GM21447 (cell line): ENCODE measurements around the gene FOXK2.

Source experiments
- ATAC-seq: cut with Tn5 transposase; IDR thresholded peaks from one replicate; pipeline ENCODE4 v1.9.1; 2021; ENCODE audit not compliant: unreplicated experiment

FOXK2 gene

GRCh38 chr17:82518826-82519810 is at the start of gene FOXK2:
Gene FOXK2, plus strand, starts transcription at chr17:82519732. Its CDS starts 157 bp downstream, at chr17:82519889.
- ATAC-seq, result peak; percentile 93

GRCh38 chr17:82470065-82470464 is 49.5 kb upstream of the FOXK2 start:
- no peak for ATAC-seq

DNA sequence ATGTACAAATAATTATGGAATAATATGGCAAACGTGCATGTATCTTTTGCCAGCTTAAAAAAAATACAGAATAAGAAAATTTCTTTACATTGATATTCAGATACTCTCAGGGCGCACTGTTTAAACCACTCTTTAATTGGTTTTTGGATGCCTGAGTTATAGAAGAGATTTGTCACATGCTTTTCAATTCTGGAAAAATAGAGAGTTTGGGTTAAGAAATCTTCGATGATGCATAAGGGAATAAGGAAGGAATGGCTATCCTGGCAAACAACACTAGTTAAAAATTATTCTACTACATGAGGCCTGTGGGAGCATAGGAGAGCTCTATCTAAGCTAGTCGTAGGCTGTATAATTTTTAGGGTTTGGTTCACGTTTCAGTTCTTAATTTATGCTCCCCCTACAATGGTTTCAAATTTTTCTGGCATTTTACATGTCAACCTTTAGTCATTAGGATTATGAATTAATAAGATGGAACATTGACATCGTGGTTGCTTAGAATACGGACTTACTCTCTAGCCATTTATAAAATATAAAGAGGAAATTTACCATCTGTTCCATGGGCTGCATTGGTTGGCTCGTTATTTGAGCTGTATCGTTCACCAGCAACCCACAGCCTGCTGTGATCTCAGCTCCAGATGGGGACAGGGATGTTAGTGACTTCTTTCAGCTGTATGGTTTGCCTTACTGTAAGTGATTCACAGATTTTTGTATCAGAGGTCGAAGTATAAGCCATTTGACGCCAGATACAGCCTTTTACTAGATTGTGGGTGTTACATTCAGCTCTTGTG is 45.1 kb upstream of the FOXK2 start:
- no peak for ATAC-seq

GRCh38 chr17:82475458-82475857 is 44.1 kb upstream of the FOXK2 start:
- ATAC-seq, result no peak

DNA sequence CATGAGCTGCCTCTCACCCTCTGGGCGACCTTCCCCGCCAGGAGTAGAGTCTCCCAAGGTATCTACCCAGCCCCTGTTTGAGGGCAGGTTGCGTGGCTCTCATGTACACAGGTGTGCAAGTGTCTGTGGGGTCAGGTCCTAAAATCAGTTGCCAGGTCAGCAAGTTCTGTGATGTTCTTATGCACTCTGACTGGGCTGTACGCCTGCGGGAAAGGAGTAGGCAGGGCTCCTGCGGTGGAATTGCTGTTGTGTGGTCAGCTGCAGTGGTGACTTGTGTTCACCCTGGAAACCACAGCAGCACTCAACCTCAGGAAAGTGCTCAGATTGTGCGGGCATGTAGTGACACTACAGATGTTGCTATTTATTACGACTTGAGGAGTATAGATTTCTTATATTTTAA is 41.6 kb upstream of the FOXK2 start:
- no peak for ATAC-seq

GRCh38 chr17:82479602-82480001 is 39.9 kb upstream of the FOXK2 start:
- no peak for ATAC-seq

- no peak for ATAC-seq
Measured at GRCh38 chr17:82480318-82480717, 39.2 kb upstream of the FOXK2 start.

DNA sequence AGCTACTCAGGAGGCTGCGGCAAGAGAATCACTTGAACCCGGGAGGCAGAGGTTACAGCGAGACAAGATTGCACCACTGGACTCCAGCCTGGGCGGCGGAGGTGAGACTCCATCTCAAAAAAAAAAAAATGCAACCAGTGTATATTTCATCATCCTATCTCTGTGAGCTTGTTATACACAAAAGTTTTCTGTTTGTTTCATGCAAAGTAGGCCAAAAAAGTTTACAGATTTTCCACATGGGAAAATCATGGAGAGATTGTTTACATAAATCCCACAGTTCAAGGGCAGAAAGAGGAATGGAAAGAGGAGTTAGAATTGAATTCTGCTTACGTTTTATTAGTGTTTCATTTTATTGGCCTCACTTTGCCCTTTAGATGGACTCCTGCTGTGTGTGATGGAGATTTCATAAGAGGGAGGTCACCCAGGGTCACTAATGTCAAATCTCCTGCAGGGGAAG is 36.3 kb upstream of the FOXK2 start:
- ATAC-seq, result no peak

DNA sequence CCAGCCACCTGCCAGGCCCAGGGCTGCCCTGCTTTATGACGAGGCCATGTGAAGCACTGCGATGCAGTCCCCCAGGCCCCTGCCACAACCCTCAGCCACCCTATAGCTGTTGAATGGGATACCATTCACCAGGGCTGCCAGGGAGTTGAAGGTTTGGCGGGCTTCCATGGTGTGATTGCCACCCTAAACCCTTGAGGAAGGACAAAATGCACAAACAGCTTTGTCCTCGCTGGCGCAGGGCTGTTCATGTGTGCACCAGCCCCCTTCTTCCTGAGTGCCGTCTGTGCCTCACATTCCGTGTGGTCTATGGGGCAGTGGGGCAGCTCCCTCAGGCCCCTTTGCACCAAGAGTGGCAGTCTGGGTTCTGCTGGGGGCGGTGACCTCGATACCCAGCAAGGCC is 35.7 kb upstream of the FOXK2 start:
- ATAC-seq, result no peak

DNA sequence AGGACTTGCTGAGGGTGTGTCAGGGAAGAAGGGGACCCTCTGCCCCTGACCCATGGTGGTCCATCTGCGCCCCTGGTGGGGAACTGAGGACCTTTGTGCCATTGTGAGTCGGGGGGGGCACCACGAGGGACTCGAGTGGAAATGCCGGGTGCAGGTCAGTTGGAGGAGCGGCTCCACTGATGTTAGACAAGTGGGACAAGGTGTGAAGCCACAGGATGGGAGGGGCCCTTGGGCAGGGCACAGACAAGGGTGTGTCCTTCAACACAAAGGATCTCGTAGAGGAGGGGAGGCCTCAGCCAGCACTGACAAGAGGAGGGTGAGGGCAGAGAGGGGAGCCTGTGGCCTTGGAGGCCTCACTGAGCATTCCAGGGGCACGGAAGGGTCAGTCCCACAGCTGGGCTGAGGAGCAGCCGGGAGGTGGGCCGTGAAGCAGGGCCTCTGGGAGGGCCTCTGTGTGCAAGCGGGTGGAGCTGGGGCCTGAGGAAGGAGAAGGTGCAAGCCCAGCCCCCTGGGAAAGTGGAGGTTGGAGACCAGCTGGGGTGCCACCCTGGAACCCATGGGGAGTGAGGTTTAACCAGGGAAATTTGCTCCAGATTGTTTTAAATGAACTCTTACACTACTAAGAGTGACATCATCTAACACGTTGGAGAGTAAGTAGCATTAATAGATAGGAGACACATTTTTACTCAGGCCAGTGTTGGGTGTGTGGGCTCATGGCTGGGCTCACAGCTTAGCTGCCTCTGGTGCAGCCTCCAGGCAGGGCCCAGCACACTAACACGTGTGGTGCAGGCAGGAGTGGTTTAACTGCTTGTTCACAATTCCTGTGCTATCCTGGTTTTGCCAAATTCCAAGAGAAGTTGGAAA is 33.1 kb upstream of the FOXK2 start:
- ATAC-seq, result no peak

- no peak for ATAC-seq
Measured at GRCh38 chr17:82487910-82488309, 31.6 kb upstream of the FOXK2 start.

GRCh38 chr17:82489117-82489516 is 30.4 kb upstream of the FOXK2 start:
- ATAC-seq, result no peak

GRCh38 chr17:82489851-82490511 is 29.6 kb upstream of the FOXK2 start:
- ATAC-seq, result no peak

DNA sequence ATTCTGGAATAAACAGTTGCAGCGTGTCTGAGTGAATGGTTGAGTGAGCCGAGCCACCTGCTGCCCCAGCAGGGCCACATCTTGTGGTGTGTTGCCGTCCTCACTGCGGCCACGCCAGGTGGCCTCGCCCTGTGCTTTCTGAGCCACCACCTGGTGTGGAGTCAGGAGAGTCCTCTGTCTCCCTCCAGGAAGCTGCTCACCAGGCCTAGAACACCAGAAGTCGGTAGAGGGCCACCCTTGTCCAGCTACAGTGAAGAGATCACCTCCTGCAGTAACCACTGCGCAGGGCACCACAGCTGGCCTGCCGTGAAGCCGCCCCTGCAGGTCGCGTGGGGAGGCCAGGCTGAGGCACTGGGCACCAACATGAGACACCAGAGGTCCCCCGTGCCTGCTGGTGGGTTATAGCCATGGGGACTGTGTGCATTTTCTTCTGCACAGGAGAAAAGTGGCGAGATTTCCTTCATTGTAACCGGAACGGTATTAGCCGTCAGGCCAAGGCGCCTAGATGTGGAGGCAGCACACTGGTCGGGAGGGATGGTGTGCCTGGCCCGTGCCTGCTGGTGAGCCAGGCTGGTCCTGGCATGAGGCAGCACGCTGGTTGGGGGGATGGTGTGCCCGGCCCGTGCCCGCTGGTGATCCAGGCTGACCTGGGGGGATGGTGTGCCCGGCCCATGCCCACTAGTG is 28.9 kb upstream of the FOXK2 start:
- ATAC-seq, result no peak

GRCh38 chr17:82491196-82491530 is 28.4 kb upstream of the FOXK2 start:
- no peak for ATAC-seq

- no peak for ATAC-seq
Measured at GRCh38 chr17:82491533-82491932, 28.0 kb upstream of the FOXK2 start.

DNA sequence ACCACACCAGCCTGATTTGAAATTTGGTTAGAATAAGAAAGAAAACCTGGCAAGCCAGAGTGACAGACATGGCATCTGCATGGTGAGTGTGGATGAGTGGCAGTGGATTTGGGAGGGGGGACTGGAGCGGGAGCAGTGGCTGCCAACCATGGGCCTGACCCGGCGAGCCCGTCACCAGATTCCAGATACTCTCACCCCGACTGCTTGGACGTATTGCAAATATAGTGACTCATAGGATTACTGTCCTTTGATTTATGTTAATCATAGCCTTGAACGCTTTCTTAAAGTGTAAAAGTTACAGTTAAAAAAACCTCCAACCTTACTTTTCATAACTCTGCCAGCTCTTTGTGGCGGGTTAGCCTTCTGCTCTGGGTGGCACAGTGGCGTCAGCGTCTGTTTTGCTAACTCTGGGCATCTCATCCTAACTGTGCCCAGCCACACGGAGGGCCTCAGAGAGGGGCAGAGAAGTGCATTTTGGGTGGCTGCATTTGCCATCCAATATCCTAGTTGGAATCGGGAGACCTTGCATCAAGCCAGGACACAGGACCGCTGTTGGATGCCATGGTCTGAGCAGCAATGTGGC is 26.8 kb upstream of the FOXK2 start:
- no peak for ATAC-seq

DNA sequence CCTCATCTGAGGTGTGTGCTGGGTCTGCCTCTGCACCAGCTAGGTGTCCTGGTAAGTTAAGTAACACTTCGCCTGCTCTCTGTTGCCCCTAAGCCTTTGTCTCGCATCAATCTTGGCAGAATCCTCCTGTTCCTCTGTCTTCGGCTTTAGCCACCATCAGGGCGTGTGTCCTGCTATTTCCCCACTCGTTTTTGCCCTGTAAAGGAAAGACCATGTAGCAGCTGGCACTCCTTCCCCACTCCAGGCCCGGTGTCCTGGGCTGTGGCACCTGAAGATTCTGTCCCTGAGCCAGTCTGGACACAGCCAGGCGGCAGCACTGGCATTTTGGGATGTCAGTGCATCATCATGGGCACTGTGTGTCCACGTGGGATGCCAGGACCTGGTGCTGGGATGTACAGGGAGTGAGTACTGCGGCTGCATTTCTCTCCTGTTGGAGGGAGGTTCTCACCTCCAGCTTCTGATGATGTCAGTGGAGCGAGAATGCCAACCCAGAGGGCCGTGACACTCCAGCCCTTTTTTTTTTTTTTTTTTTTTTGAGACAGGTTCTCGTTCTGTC is 26.2 kb upstream of the FOXK2 start:
- ATAC-seq, result no peak
